HG02798 (cell line): ENCODE results near the gene CACNA1C.

Experiments
- ATAC-seq: cut with Tn5 transposase; IDR thresholded peaks from one replicate; pipeline ENCODE4 v1.9.1; 2021; ENCODE audit warnings: mild to moderate bottlenecking; ENCODE audit not compliant: unreplicated experiment, poor library complexity

Gene CACNA1C

DNA sequence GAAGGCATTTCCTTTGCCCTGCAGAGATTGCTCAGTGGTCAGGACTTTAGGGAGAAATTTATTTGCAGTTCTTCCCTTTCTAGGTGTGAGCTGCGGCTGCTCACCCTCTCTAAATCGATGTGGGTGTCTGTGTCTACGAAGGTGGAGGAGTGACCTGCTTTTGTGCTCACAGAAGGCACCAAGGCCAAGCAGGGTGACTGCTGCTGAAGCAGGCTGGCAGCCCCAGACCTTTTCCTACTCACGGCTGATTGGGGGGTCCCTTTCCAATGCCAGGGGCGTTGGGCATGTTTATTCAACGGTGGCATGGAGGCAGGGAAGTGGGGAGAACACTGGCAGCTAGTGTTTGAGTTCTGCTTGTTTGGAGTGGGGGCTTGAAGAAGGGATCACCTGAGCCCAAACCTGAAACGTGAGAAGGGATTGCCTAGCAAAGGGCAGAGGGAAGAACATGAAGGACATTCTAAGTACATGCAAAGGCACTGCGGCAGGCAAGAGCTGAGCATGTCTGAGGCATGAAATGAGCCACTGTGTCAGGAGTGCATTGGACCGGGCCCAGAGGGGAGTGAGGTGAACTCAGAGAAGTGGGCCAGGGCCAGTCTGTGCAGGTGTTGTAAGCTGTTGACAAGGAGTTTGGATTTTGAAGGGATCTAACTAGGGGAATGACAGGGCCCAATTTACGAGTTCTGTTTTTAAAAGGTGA, 56.3 kb downstream of the CACNA1C start:
- ATAC-seq: no peak

DNA sequence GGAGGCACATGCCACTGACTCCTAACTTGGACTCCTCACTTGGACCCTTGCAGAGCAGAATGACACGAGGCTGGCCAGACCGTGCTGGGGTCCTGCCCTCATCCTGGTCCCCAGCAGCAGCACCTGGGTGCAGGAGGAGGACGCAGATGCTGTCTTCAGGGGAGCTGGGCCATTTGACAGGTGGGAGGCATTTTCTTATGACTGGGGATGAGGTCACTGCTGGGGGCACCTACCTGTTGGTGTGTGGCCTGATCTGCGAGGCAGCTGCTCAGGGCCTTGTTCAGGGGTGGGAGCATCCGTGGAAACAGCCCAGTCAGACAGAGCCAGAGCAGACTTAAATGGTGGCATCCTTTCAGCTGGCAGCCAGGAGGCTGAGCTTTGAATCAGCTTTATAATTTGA, 57.3 kb downstream of the CACNA1C start:
- no peak for ATAC-seq

DNA sequence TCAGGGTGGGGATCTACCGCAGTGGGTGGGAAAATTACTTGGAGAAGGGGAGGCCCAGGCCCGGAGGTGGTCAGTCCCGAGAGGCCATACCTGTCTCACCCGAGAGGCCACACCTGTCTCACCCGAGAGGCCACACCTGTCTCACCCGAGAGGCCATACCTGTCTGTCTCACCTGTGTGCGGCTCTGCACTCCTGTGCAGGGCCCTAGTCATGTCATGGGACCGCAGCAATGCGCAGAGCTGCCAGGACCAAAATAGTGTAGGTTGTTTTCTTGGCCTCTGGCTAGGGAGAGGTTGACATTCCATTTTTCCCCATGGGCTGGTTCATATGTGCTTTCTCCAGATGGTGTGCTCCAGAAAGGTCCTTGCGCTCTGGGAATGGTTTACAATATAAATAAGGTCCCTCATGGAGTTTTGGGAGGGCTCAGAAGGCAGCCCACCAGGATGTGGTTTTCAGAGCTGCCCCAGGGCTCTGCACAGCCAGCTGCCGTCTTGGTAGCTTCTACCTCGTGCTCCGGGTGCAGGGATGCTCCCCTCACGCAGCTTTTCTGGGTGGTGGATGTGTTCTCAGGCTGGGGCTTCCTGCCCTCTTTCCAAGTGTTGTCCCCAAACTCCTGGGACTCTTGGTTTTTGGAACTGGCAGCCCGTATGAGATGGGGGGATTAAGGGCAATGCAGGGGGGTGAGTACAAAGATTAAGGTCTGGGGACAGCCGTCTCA, 58.2 kb downstream of the CACNA1C start:
- ATAC-seq: no peak

DNA sequence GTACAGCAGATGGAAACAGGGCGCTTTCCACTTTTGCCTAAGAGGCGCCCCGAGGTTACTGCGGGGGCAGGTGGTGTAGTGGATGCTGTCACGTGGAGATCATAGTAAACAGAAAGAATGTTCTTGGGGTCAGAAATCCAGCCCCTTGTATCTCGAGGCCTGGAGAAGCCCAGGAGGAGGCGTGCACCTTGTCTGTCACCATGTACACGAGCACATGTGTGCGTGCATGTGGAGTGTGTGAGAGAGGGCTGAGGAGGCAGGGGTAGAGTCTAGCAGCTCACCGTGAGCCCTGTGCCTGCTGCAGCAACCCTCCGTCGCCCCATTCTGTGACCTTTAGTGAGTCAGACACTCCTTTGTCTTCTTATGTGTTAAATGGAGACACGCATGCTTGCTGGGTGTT, 59.0 kb downstream of the CACNA1C start:
- ATAC-seq: no peak

DNA sequence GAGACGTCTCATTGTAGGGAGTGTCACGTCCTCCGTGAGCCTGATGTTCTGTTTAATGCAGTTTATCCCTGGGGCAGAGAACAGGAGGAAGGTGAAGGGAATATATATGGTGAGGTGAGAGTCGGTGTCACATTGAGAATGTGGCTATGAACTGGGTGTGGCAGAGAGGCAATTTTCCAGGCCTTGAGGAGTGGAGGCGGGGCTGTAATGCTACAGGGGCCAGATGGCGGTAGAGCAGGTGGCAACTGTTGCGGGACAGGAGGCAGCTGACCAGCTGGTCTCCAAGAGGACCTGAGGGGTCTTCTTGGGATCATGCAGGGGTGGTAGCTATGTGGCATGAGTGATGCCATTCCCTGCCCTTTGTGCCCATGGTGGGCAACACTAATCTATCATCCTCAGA, 59.6 kb downstream of the CACNA1C start:
- ATAC-seq: no peak

DNA sequence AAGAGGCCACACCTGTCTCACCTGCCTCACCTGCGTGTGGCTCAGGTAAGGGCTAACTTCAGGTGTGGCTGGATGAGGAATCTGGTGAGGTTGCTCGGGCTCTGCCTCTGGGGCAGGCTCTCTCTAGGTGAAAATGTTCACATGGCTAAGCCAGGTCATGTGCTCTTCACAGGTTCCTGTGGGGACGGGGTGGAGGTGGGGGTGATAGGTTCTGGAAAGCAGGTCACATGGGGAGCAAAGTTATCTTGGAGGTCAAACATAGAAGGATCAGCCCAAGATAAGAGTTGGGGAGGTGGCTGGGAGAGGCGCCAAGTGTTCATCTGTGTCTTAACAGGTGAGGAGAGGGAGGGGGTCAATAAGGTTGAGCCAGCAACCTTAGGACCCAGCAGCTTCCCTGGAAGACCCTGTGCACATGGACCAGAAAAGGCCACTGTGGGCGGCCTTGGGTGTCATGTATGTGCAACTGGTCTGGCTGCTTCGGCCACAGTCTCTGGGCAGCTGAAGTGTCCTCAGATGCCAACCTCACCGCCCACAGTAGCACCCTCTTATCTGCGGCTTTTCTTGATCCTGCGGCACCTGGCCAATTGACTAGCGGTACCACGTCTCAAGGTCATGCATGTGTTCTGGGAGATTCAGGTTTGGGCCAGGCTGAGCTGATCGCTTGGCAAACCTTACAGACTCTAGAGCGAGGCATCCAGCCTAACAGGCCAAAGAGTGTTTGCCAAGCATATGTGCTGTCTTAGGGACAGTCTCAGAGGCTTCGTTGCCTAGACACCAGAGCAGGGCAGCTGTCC, 60.5 kb downstream of the CACNA1C start:
- ATAC-seq: no peak

DNA sequence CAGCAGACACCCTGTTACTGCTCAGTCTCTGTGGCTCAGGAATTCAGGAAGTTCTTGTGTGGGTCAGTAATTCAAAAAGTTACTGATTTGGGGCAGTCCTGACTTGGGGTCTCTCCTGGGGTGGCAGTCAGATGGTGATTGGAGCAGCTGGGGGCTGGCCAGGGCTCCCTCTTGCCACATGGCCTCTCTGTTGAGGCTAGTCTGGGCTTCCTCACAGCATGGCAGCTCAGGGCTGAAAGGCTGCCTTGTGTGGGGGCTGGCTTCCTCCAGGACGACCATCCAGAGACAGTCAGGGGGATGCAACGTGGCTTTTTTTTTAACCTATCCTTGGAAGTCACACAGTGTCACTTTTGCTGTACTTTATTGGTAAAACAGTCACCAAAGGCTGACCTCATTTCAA, 61.3 kb downstream of the CACNA1C start:
- ATAC-seq: no peak

DNA sequence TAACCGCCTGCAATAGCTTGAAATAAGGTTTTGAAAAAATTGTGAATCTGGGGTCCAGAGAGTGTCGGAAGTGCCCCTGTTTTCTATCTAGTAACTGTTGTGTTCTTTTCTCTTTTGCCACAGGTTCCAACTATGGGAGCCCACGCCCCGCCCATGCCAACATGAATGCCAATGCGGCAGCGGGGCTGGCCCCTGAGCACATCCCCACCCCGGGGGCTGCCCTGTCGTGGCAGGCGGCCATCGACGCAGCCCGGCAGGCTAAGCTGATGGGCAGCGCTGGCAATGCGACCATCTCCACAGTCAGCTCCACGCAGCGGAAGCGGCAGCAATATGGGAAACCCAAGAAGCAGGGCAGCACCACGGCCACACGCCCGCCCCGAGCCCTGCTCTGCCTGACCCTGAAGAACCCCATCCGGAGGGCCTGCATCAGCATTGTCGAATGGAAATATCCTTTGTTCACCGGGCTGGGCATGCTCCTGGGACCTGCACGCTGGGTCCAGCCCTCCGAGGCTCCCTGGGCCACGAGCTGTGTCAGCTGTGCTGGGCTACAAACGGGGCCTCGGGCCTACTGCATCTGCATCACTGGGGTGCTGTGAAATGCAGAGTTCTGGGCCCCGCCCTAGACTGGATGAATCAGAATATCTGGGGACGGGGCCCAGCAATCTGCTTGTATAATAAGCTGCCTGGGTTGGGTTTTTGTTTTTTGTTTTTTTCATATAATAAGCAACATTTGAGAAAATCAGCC, 62.5 kb downstream of the CACNA1C start:
- ATAC-seq: no peak

DNA sequence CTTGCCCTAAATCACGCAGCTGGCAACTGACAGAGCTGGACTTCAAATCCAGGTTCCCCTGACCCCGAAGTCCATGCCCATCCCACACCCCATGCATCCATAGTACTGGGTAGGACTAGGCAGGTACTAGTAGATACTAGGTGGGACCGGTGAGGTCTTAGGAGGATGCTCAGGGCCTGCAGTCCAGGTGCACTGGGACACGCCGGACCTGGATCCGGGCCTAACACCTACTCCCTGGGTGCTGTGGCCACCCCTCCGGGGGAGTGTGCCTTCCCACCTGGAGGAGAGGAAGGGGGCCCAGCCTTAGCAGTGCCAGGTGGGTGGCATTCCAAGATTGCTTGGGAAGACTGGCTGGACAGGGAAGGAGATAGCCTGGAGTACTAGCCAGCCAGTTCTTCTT, 64.8 kb downstream of the CACNA1C start:
- ATAC-seq: no peak

DNA sequence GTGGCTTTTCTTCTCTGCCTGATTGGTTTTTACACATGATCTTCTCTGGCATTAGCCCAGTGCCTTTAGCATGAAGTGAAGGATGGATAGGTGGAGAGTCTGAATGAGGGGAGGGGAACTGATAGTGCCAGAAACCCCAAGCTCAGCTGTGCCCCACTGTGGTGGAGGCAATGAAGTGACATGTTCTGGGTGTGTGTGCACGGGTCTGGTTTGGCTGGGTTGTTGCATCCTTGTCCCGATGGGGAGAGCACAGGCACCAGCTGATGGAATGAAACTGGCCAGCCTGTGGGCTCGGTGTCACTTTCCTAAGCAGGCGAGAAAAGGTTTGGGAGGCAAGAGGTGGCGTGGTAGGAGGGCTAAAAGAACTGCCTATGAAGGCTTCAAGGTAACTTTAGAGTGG, 65.3 kb downstream of the CACNA1C start:
- ATAC-seq: no peak

DNA sequence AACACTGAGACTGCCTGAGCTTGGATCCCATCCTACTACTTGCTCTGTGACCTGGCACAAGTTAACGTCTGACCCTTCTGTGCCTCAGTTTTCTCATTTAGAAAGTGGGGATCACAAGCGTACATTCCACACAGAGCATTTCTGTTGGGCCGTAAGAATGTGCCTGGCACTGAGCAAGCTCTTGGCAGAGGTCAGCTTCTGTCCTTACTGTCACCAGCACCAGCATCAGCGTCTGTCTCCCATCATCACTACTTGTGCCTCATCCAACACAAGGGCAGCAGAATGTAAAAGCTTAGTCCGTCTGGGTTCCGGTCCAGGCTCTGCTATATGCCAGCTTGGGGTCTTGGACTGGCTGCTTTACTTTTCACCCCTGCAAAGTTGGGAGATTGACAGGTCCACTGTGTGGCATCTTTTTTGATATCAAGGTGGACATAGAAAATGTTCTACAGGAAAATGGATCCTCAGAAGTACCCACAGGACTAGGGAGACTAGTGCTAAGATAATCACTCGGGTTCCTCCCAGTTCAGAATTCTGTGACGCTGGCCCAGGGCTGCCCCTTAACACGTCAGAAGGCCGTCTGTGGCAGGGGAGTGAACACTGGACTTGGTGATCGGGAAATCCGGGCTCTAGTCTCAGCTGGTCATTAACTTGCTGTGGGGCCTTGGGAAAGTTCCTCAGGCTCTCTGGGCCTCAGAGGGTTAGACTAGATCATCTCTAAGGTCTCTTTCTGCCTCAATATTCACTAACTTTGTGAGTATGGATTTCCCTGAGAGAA, 65.9 kb downstream of the CACNA1C start:
- no peak for ATAC-seq

DNA sequence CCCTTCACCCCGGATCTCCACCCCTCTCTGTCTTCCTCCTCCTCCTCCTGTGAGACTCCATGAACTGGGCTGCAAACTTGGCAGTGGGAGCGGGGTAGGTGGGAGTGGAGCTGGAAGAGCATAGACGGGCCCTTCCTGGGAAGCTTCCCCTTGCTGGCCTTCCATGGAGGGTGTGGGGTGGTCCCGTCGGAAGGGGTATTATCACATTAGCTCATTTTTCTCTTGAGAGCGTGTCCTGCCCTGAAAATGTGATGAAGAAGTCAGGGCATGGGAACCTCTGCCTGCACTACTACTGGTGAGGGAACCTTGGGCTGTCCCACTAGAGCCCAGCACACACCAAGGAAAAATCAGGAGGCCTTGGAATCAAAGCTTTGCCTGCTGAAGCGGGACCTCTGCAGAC, 66.5 kb downstream of the CACNA1C start:
- no peak for ATAC-seq

DNA sequence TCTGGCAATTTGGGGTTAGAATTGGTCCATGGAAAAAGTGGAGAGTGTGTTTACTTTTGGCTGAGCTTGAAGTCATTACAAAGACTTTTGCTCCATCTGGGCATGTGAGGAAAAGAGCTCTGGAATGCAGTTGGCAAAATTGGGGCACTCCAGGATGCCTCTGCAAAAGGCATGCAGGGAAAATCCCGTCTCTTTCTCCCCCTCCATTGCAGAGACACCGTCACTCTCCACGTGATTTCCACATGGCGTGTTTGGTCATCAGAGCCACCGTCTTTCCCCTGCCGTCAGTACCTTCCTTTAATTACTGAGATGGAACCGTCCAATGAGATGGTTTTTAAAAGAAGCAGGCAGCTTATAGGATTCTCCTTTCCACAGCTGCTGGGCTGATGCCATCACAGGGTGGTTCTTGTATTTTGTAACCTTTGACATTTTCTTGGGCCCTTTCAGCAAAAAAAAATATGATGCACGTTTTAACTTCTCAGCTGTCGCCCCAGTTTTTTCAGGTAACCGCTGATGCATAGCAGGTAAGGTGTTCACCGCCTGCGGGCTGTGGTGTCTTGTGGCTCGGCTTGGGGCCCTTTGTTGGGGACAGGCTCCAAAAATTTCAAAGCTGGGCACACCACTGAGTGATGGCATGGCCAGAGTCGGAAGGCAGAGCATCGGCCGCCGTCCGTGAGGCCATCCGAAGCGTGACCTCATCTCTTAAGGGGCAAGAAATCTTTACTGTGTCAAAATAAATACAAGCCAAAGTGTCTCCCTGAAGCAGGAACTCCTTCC, 68.4 kb downstream of the CACNA1C start:
- no peak for ATAC-seq

DNA sequence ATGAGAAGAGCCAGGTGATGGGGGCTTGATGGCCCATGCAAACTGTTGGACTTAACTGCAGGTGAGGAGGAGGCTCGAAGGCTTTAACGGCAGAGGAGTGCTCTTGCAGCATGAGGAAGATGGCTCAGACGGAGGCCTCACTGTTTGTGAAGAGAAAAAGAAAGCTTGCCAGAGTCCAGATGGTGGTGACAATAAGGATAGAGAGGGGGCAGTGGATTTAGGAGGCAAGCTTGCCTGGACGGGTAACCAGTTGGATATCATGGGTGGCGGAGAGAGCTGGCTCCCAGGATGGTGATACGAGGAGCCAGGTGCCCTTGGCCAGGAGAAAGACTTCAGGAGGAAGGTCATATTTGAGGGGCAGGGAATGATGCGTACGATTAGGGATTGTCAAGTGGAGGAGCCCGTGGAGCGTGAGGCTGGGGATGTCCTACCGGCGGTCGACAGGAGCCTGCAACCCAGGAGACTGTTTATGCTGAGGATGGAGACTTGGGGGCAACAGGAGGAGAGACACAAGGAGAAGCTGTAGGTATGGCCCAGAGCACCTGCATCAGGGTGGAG, 71.8 kb downstream of the CACNA1C start:
- ATAC-seq: no peak

DNA sequence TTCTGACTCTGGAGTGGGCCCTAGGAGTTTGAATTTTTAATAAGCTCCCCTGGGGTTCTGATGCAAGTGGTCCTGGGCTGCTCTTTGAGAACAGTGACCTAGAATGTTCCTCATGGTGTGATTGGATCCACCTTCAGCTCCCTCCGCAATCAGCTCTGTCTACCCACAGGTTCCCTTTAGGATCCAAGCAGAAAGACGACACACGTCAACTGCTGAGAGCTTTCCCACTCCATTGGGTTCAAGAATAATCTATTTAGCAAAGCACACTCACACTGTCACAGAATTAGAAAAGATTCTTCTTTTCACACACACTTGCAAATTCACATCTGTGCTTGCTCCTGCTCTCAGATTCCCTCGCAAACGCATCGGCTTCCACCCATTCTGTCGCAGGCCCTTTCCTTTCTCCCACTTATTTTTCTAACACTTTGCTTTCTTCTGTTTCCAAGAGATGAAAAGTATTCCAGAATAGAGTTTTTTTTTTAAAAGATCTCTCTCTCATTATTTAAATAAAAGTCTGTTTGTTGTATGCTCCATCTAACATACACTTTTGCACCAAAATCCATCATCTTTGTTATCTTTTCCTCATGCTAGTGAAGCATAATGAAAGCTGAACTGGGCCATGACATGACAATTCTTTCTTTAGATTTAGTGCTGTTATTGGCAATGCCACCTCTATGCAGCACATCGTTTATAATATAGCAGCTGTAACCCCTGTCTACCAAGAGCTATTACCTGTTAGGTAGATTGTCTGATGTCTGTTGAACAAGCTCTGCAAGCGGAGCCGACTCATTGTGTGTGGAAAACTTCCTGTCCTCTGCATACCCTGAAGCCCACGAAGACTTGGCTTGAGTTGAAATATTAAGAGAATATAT, 73.1 kb downstream of the CACNA1C start:
- no peak for ATAC-seq

DNA sequence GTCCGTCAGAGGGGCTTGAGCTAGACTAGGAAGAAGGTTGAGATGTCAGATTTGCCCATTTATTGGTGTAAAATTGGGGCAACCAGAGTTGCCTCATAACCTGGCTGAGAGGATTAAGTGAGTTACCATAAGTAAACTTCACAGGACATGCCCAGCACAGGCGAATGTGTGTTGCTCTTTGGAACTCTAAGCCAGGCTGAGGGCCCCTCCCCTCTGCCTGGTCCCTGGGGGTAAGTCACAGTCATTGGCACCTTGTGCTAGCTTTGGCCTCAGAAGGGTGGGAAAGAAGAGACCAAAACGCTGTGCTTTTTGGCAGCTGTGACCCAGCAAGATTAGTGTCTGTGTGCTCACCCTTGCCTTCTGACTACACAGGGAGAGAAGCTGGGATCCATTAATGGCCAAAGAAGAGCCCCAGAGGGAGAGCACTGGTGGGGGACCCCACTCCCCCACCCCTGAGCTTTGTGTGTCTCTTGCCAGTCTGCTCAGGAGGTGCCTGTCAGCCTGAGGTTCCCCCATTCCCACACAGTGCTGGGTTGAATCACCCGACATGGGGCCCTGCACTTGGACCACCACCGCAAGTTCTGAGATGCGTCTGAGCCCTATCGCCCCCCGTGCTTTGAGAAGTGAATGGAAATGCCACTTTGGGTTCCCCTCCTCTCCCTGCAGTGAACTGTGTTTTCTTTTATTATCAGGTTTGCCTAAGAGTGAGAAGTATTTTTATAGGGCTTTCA, 74.1 kb downstream of the CACNA1C start:
- no peak for ATAC-seq

DNA sequence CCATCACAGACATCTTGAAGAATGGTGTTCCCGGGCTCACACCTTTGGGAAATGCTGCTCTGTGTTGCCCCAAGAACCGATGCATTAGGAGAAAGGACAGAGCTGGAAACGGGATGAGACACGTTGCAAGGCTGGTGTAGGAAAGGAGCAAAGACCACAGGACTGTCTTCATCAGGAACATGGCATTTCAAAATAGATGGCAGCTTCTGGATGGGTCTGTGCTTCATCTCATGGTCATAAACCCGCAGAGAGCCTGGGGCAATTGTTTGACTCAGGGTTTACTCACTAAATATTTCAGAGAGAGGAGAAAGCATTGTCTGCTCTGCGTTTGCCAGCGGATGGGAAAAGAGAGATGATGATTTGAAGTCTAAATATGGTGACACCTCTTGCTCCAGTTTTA, 76.3 kb downstream of the CACNA1C start:
- no peak for ATAC-seq
